Neural cell (in vitro differentiated cells): Measurements from ENCODE around the gene NEURL3. TPM values are rescaled to one million over a fixed set of nuclear protein-coding genes. Genes with fewer than 3 reads are reported as not detected.

Experiments
- H2AFZ ChIP-seq: fragments of 200-600, 300-800 bp; sonication (generic), shearing (Covaris generic); 2 replicates; pipeline ENCODE4 v1.6.0; 2014; ENCODE audit warnings: low read depth, mild to moderate bottlenecking, antibody characterized with exemption, low read length, moderate library complexity
- H3F3A ChIP-seq: fragments of 200-600 bp; shearing (Covaris generic); 2 replicates; pipeline ENCODE4 v1.6.1; 2016; ENCODE audit warnings: mild to moderate bottlenecking, moderate library complexity, mixed read lengths, antibody characterized with exemption, low read length; ENCODE audit not compliant: insufficient read depth, poor library complexity, severe bottlenecking
- H3K27ac ChIP-seq: fragments of 200-600, 300-800 bp; sonication (generic), shearing (Covaris generic); 2 replicates; pipeline ENCODE4 v1.5.1; 2014; ENCODE audit warnings: mild to moderate bottlenecking, low read length, moderate library complexity
- H3K27me3 ChIP-seq: fragments of 300-800, 200-600 bp; sonication (generic), shearing (Covaris generic); 2 replicates; pipeline ENCODE4 v1.6.0; 2014; ENCODE audit warnings: mild to moderate bottlenecking, low read depth, low read length, moderate library complexity; ENCODE audit not compliant: insufficient read depth
- H3K36me3 ChIP-seq: fragments of 300-800, 200-600 bp; sonication (generic), shearing (Covaris generic); 2 replicates; pipeline ENCODE4 v1.5.1; 2014; ENCODE audit warnings: mild to moderate bottlenecking, antibody characterized with exemption, low read length, moderate library complexity; ENCODE audit not compliant: insufficient read depth
- H3K4me2 ChIP-seq: fragments of 300-800, 200-600 bp; sonication (generic), shearing (Covaris generic); 2 replicates; pipeline ENCODE4 v1.6.0; 2014; ENCODE audit warnings: mild to moderate bottlenecking, low read length
- H3K4me3 ChIP-seq: fragments of 300-800, 200-600 bp; sonication (generic), shearing (Covaris generic); 2 replicates; pipeline ENCODE4 v1.5.1; 2014; ENCODE audit warnings: mild to moderate bottlenecking, low read length, moderate library complexity
- H3K79me2 ChIP-seq: fragments of 200-600 bp; shearing (Covaris generic); replicated peaks from 2 replicates; pipeline ENCODE4 v1.6.0; 2014; ENCODE audit warnings: mild to moderate bottlenecking, low read length, moderate library complexity; ENCODE audit not compliant: insufficient read depth
- H3K9ac ChIP-seq: fragments of 300-800, 200-600 bp; sonication (generic), shearing (Covaris generic); 2 replicates; pipeline ENCODE4 v1.6.1; 2016; ENCODE audit warnings: mild to moderate bottlenecking, low read length, mixed read lengths
- H3K9me2 ChIP-seq: fragments of 200-600 bp; shearing (Covaris generic); 2 replicates; pipeline ENCODE4 v1.6.1; 2016; ENCODE audit warnings: mild to moderate bottlenecking, low read length, mixed read lengths; ENCODE audit not compliant: insufficient read depth
- H3K9me3 ChIP-seq: fragments of 200-600, 300-800 bp; sonication (generic), shearing (Covaris generic); 2 replicates; pipeline ENCODE4 v1.6.1; 2016; ENCODE audit warnings: mild to moderate bottlenecking, mixed run types, low read length, moderate library complexity, mixed read lengths
- H4K20me1 ChIP-seq: fragments of 200-600 bp; shearing (Covaris generic); 2 replicates; pipeline ENCODE4 v1.6.1; 2016; ENCODE audit warnings: mild to moderate bottlenecking, mixed run types; ENCODE audit not compliant: insufficient read depth
- EP300 ChIP-seq: fragments of 450-650 bp; conservative IDR thresholded peaks from 2 replicates; pipeline ENCODE4 v1.6.1; 2014; ENCODE audit warnings: antibody characterized with exemption, mild to moderate bottlenecking, moderate library complexity; ENCODE audit not compliant: poor library complexity, severe bottlenecking
- EZH2 ChIP-seq: fragments of 200-600, 300-800 bp; shearing (Covaris generic), sonication (generic); IDR thresholded peaks from 2 replicates; pipeline ENCODE4 v1.6.1; 2014; ENCODE audit warnings: antibody characterized with exemption, low read length, borderline replicate concordance, mild to moderate bottlenecking; ENCODE audit not compliant: insufficient read depth, poor library complexity, severe bottlenecking
- MXI1 ChIP-seq: fragments of 450-650 bp; conservative IDR thresholded peaks from 2 replicates; pipeline ENCODE4 v1.6.1; 2014; ENCODE audit warnings: antibody characterized with exemption, mild to moderate bottlenecking; ENCODE audit not compliant: poor library complexity, severe bottlenecking
- POLR2AphosphoS5 ChIP-seq: IDR thresholded peaks from 2 replicates; pipeline ENCODE4 v1.6.1; 2012
- RAD21 ChIP-seq: fragments of 450-650 bp; conservative IDR thresholded peaks from 2 replicates; pipeline ENCODE4 v1.6.1; 2014; ENCODE audit warnings: antibody characterized with exemption, mild to moderate bottlenecking, moderate library complexity
- SMC3 ChIP-seq: fragments of 450-650 bp; conservative IDR thresholded peaks from 2 replicates; pipeline ENCODE4 v1.6.1; 2014; ENCODE audit warnings: antibody characterized with exemption, mild to moderate bottlenecking, moderate library complexity; ENCODE audit not compliant: poor library complexity
- TAF1 ChIP-seq: IDR thresholded peaks from 2 replicates; pipeline ENCODE4 v1.6.1; 2012; ENCODE audit warnings: low read depth
- polyA plus RNA-seq: library from polyadenylated mRNA; depleted of rRNA; stranded (reverse); fragments of >200 nt; gene quantifications from 2 replicates; pipeline ENCODE4 v1.2.3, GENCODE V29; 2014
- TF ChIP-seq, protein P1 (sequence below): fragments of 450-650 bp; IDR thresholded peaks from 2 replicates; pipeline ENCODE4 v1.5.1; 2014; ENCODE audit warnings: antibody characterized with exemption, mild to moderate bottlenecking, moderate library complexity; ENCODE audit not compliant: poor library complexity, severe bottlenecking
- TF ChIP-seq, protein P2 (sequence below): IDR thresholded peaks from 2 replicates; pipeline ENCODE4 v1.6.1; 2012; ENCODE audit warnings: borderline replicate concordance

The NEURL3 gene
- polyA plus RNA-seq, 1 donor from 2014 or later: not detected

DNA sequence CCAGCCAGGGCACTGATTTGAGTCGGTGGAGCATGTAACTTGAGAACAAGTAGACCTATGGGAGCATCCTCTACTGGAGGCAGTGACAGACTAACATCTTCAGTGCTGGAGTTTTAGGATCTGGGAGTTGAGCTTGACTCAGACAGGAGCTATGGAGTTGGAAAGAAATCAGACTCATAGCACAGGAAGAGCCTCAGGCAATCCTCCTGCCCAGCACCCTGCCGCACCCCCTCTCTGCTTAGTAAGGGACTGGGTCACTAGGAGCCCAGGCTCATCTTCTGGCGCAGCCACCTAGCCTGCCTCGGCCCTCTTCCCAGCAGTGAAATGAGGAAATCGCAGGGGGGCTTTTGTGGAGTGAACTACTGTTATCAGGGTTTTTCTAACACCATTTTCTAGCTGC lies 35.0 kb upstream of the NEURL3 start:
- Histone ChIP-seq H3K79me2 (no peaks in the 10 kb centered on the region), H3K9me3 (no peaks in the 10 kb centered on the region), H2AFZ (no peak overlapping the region), H3K27ac (no peak overlapping the region), H3K4me3 (no peak overlapping the region), H3K36me3 (no peaks in the 10 kb centered on the region), H3K9me2 (no peaks in the 10 kb centered on the region), H3K4me2 (no peak overlapping the region), H3K27me3 (peaks cover 37% of the 10 kb centered on the region), H4K20me1 (no peaks in the 10 kb centered on the region), H3K9ac (no peak overlapping the region), H3F3A (no peaks in the 10 kb centered on the region)
- TF ChIP-seq, protein P1, sequence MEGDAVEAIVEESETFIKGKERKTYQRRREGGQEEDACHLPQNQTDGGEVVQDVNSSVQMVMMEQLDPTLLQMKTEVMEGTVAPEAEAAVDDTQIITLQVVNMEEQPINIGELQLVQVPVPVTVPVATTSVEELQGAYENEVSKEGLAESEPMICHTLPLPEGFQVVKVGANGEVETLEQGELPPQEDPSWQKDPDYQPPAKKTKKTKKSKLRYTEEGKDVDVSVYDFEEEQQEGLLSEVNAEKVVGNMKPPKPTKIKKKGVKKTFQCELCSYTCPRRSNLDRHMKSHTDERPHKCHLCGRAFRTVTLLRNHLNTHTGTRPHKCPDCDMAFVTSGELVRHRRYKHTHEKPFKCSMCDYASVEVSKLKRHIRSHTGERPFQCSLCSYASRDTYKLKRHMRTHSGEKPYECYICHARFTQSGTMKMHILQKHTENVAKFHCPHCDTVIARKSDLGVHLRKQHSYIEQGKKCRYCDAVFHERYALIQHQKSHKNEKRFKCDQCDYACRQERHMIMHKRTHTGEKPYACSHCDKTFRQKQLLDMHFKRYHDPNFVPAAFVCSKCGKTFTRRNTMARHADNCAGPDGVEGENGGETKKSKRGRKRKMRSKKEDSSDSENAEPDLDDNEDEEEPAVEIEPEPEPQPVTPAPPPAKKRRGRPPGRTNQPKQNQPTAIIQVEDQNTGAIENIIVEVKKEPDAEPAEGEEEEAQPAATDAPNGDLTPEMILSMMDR: no peak
- TF ChIP-seq EZH2: no peak
- TF ChIP-seq SMC3: no peak
- TF ChIP-seq POLR2AphosphoS5: no peak
- TF ChIP-seq RAD21: no peak
- TF ChIP-seq, protein P2, sequence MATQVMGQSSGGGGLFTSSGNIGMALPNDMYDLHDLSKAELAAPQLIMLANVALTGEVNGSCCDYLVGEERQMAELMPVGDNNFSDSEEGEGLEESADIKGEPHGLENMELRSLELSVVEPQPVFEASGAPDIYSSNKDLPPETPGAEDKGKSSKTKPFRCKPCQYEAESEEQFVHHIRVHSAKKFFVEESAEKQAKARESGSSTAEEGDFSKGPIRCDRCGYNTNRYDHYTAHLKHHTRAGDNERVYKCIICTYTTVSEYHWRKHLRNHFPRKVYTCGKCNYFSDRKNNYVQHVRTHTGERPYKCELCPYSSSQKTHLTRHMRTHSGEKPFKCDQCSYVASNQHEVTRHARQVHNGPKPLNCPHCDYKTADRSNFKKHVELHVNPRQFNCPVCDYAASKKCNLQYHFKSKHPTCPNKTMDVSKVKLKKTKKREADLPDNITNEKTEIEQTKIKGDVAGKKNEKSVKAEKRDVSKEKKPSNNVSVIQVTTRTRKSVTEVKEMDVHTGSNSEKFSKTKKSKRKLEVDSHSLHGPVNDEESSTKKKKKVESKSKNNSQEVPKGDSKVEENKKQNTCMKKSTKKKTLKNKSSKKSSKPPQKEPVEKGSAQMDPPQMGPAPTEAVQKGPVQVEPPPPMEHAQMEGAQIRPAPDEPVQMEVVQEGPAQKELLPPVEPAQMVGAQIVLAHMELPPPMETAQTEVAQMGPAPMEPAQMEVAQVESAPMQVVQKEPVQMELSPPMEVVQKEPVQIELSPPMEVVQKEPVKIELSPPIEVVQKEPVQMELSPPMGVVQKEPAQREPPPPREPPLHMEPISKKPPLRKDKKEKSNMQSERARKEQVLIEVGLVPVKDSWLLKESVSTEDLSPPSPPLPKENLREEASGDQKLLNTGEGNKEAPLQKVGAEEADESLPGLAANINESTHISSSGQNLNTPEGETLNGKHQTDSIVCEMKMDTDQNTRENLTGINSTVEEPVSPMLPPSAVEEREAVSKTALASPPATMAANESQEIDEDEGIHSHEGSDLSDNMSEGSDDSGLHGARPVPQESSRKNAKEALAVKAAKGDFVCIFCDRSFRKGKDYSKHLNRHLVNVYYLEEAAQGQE: no peak
- no peak for TF ChIP-seq TAF1
- TF ChIP-seq EP300: no peak
- no peak for TF ChIP-seq MXI1

DNA sequence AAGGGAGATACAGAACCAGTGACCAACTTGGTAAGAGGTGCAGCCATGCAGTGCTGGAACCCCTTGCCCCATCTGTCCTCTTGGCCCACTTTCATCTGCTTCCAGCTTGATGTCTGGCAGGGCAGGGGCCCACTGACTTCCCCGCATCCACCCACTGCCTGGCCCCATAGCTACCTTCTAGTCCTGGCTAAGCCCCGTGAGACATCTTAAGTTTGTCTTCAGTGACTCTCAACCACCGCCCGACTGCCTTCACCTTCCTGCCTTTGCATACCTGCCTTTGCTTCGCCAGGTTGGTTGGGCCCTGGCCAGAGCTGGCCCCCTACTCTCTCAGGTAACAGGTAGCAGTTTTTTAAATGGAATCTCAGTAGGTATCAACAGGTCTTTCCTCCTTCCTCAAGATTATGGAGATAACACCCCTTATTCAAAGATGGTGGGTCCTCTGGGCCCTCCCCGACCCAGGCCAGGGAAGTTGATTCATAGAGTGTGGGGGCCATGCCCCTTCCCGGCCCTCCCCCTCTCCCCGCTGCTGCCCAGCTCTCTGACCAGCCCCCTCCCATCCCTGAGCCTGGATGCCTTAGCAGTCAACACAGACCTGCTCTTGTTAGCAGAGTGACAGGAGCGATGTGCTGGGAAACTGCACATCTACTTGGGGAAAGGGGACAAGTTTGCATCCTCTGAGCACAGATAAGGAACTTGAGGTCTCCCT lies 34.2 kb upstream of the NEURL3 start:
- H3K4me2 ChIP-seq: no peak overlapping the region
- H3K79me2 ChIP-seq: no peaks in the 10 kb centered on the region
- no peaks in the 10 kb centered on the region for H3F3A ChIP-seq
- H3K9ac ChIP-seq: no peak overlapping the region
- H3K36me3 ChIP-seq: no peaks in the 10 kb centered on the region
- peaks cover 37% of the 10 kb centered on the region for H3K27me3 ChIP-seq
- H4K20me1 ChIP-seq: no peaks in the 10 kb centered on the region
- no peak overlapping the region for H3K27ac ChIP-seq
- no peak overlapping the region for H2AFZ ChIP-seq
- TF ChIP-seq EZH2 (no peak), SMC3 (no peak), RAD21 (no peak), MXI1 (no peak), POLR2AphosphoS5 (no peak), TAF1 (no peak)
- TF ChIP-seq, protein P2: no peak
- no peaks in the 10 kb centered on the region for H3K9me2 ChIP-seq
- H3K9me3 ChIP-seq: no peaks in the 10 kb centered on the region
- no peak overlapping the region for H3K4me3 ChIP-seq
